ENCODE results near the gene SMIM24.

SMIM24 gene

GRCh38 chr19:3477506-3477905 is 2.8 kb downstream of the SMIM24 start:
- no peaks in the 10 kb centered on the region for H3K9me3 Mint-ChIP-seq
- DNase-seq, result no peak
- no peak overlapping the region for H3K4me3 Mint-ChIP-seq
- H3K4me1 Mint-ChIP-seq (ENCODE audit: low read depth), result peaks cover 10% of the 10 kb centered on the region
- H3K36me3 Mint-ChIP-seq (ENCODE audit: low read depth), result no peaks in the 10 kb centered on the region
- no peaks in the 10 kb centered on the region for H3K27me3 Mint-ChIP-seq
- no peak overlapping the region for H3K27ac Mint-ChIP-seq

GRCh38 chr19:3476830-3477229 is 3.5 kb downstream of the SMIM24 start:
- H3K9me3 Mint-ChIP-seq, result no peaks in the 10 kb centered on the region
- H3K36me3 Mint-ChIP-seq (ENCODE audit: low read depth), result no peaks in the 10 kb centered on the region
- no peak overlapping the region for H3K27ac Mint-ChIP-seq
- H3K4me1 Mint-ChIP-seq (ENCODE audit: low read depth), result peaks cover 10% of the 10 kb centered on the region
- no peaks in the 10 kb centered on the region for H3K27me3 Mint-ChIP-seq
- no peak for DNase-seq
- H3K4me3 Mint-ChIP-seq, result no peak overlapping the region

- DNase-seq, result no peak
- H3K9me3 Mint-ChIP-seq, result no peaks in the 10 kb centered on the region
Observed at GRCh38 chr19:3475449-3475848, 4.9 kb downstream of the SMIM24 start.

GRCh38 chr19:3474614-3475013 is 5.7 kb downstream of the SMIM24 start:
- no peaks in the 10 kb centered on the region for H3K9me3 Mint-ChIP-seq
- no peak overlapping the region for H3K27ac Mint-ChIP-seq
- peaks cover 10% of the 10 kb centered on the region for H3K4me1 Mint-ChIP-seq (ENCODE audit: low read depth)
- H3K4me3 Mint-ChIP-seq, result no peak overlapping the region
- DNase-seq, result no peak
- no peaks in the 10 kb centered on the region for H3K36me3 Mint-ChIP-seq (ENCODE audit: low read depth)
- no peaks in the 10 kb centered on the region for H3K27me3 Mint-ChIP-seq

More at GRCh38 chr19:3475449-3475848, 4.9 kb downstream of the SMIM24 start:
- no peak overlapping the region for H3K27ac Mint-ChIP-seq
- peaks cover 10% of the 10 kb centered on the region for H3K4me1 Mint-ChIP-seq (ENCODE audit: low read depth)
- H3K36me3 Mint-ChIP-seq (ENCODE audit: low read depth), result no peaks in the 10 kb centered on the region
- no peak overlapping the region for H3K4me3 Mint-ChIP-seq
- H3K27me3 Mint-ChIP-seq, result no peaks in the 10 kb centered on the region

- no peak for DNase-seq
- Mint-ChIP-seq H3K36me3 (ENCODE audit: low read depth) (no peaks in the 10 kb centered on the region), H3K4me3 (no peak overlapping the region), H3K27ac (no peak overlapping the region), H3K4me1 (ENCODE audit: low read depth) (peaks cover 9% of the 10 kb centered on the region), H3K27me3 (no peaks in the 10 kb centered on the region), H3K9me3 (no peaks in the 10 kb centered on the region)
Observed at GRCh38 chr19:3474010-3474409, 6.3 kb downstream of the SMIM24 start.

- DNase-seq, result peak; percentile 67
- Mint-ChIP-seq H3K36me3 (ENCODE audit: low read depth) (peaks cover 3% of the 10 kb centered on the region), H3K27me3 (no peaks in the 10 kb centered on the region), H3K4me1 (ENCODE audit: low read depth) (no peaks in the 10 kb centered on the region), H3K27ac (no peak overlapping the region), H3K4me3 (no peak overlapping the region), H3K9me3 (no peaks in the 10 kb centered on the region)
Observed at GRCh38 chr19:3471954-3472655, 8.2 kb downstream of the SMIM24 start.

- H3K4me1 Mint-ChIP-seq (ENCODE audit: low read depth), result no peaks in the 10 kb centered on the region
- no peak overlapping the region for H3K4me3 Mint-ChIP-seq
- H3K9me3 Mint-ChIP-seq, result no peaks in the 10 kb centered on the region
- no peak for DNase-seq
- H3K27me3 Mint-ChIP-seq, result no peaks in the 10 kb centered on the region
- H3K36me3 Mint-ChIP-seq (ENCODE audit: low read depth), result peaks cover 3% of the 10 kb centered on the region
- no peak overlapping the region for H3K27ac Mint-ChIP-seq
Observed at GRCh38 chr19:3470500-3471128, 9.7 kb downstream of the SMIM24 start.

GRCh38 chr19:3469638-3470499 is 10.5 kb downstream of the SMIM24 start:
- Mint-ChIP-seq H3K4me3 (no peak overlapping the region), H3K27me3 (no peaks in the 10 kb centered on the region), H3K4me1 (ENCODE audit: low read depth) (no peaks in the 10 kb centered on the region), H3K9me3 (no peaks in the 10 kb centered on the region), H3K36me3 (ENCODE audit: low read depth) (peaks cover 4% of the 10 kb centered on the region), H3K27ac (no peak overlapping the region)
- DNase-seq, result no peak

- Mint-ChIP-seq H3K9me3 (no peaks in the 10 kb centered on the region), H3K4me3 (no peak overlapping the region), H3K4me1 (ENCODE audit: low read depth) (no peaks in the 10 kb centered on the region), H3K27me3 (no peaks in the 10 kb centered on the region), H3K36me3 (ENCODE audit: low read depth) (peaks cover 4% of the 10 kb centered on the region), H3K27ac (no peak overlapping the region)
- no peak for DNase-seq
Observed at GRCh38 chr19:3468211-3468610, 12.1 kb downstream of the SMIM24 start.

- Mint-ChIP-seq H3K27me3 (no peaks in the 10 kb centered on the region), H3K27ac (no peak overlapping the region), H3K4me3 (no peak overlapping the region), H3K36me3 (ENCODE audit: low read depth) (peaks cover 7% of the 10 kb centered on the region), H3K4me1 (ENCODE audit: low read depth) (no peaks in the 10 kb centered on the region), H3K9me3 (no peaks in the 10 kb centered on the region)
- DNase-seq, result no peak
Observed at GRCh38 chr19:3467437-3468198, 12.7 kb downstream of the SMIM24 start.

- peaks cover 11% of the 10 kb centered on the region for H3K36me3 Mint-ChIP-seq (ENCODE audit: low read depth)
- H3K27me3 Mint-ChIP-seq, result no peaks in the 10 kb centered on the region
- no peaks in the 10 kb centered on the region for H3K4me1 Mint-ChIP-seq (ENCODE audit: low read depth)
- H3K27ac Mint-ChIP-seq, result no peak overlapping the region
- no peak overlapping the region for H3K4me3 Mint-ChIP-seq
- no peak for DNase-seq
- H3K9me3 Mint-ChIP-seq, result no peaks in the 10 kb centered on the region
Observed at GRCh38 chr19:3466635-3467034, 13.7 kb downstream of the SMIM24 start.

GRCh38 chr19:3465552-3465951 is 14.8 kb downstream of the SMIM24 start:
- no peaks in the 10 kb centered on the region for H3K27me3 Mint-ChIP-seq

GRCh38 chr19:3464587-3465235 is 15.6 kb downstream of the SMIM24 start:
- DNase-seq, result no peak
- peaks cover 14% of the 10 kb centered on the region for H3K36me3 Mint-ChIP-seq (ENCODE audit: low read depth)
- no peak overlapping the region for H3K27ac Mint-ChIP-seq
- no peaks in the 10 kb centered on the region for H3K9me3 Mint-ChIP-seq
- no peaks in the 10 kb centered on the region for H3K4me1 Mint-ChIP-seq (ENCODE audit: low read depth)
- H3K27me3 Mint-ChIP-seq, result no peaks in the 10 kb centered on the region
- H3K4me3 Mint-ChIP-seq, result no peak overlapping the region

More at GRCh38 chr19:3465552-3465951, 14.8 kb downstream of the SMIM24 start:
- Mint-ChIP-seq H3K36me3 (ENCODE audit: low read depth) (peaks cover 11% of the 10 kb centered on the region), H3K27ac (no peak overlapping the region), H3K4me3 (no peak overlapping the region), H3K4me1 (ENCODE audit: low read depth) (no peaks in the 10 kb centered on the region), H3K9me3 (no peaks in the 10 kb centered on the region)
- DNase-seq, result no peak
